ENCODE data around the gene PHLDB1. TPM values are rescaled to one million over a fixed set of nuclear protein-coding genes. Genes with fewer than 3 reads are reported as not detected.

PHLDB1 gene
- polyA plus RNA-seq, 1 donor (not counting 4 experiments of a cell fraction or from before 2014, with no cell fraction given), result 35.0 TPM

- no peak for TF ChIP-seq EZH2 (IDR thresholded peaks at IDR 0.05; ENCODE audit: low read length)
- TF ChIP-seq CTCF (optimal IDR thresholded peaks at IDR 0.05 in 1 of 3, IDR thresholded peaks at IDR 0.05 in 1 of 3, conservative IDR thresholded peaks at IDR 0.05 in 1 of 3; ENCODE audit: extremely low read depth in 1 of 3, insufficient read depth in 2 of 3, low read length in 3 of 3), result no peak
- Histone ChIP-seq H3K27ac (ENCODE audit: control insufficient read depth, insufficient read depth, low read length) (no peak overlapping the region), H3K4me3 (ENCODE audit: control insufficient read depth in 2 of 3, extremely low read depth in 1 of 3, insufficient read depth in 2 of 3, low read depth in 1 of 3, low read length in 3 of 3) (no peak overlapping the region), H2AFZ (ENCODE audit: control insufficient read depth, low read length) (no peak overlapping the region), H3K4me2 (ENCODE audit: control insufficient read depth, extremely low read depth, insufficient read depth, low read depth, low read length) (no peak overlapping the region), H3K9me1 (ENCODE audit: control insufficient read depth, extremely low read depth, insufficient read depth, low read length) (no peaks in the 10 kb centered on the region), H3K27me3 (ENCODE audit: control insufficient read depth, extremely low read depth, insufficient read depth, low read length) (no peaks in the 10 kb centered on the region), H4K20me1 (ENCODE audit: control insufficient read depth, extremely low read depth, insufficient read depth, low read length) (no peaks in the 10 kb centered on the region), H3K4me1 (ENCODE audit: control insufficient read depth, extremely low read depth, insufficient read depth, low read length) (no peaks in the 10 kb centered on the region), H3K36me3 (ENCODE audit: control insufficient read depth in 2 of 2, extremely low read depth in 1 of 2, insufficient read depth in 2 of 2, low read length in 2 of 2) (peaks cover 4 to 7% of the 10 kb centered on the region in 2 experiments), H3K79me2 (ENCODE audit: control insufficient read depth, insufficient read depth, low read length) (no peaks in the 10 kb centered on the region), H3K9me3 (ENCODE audit: control insufficient read depth, low read depth, low read length) (no peaks in the 10 kb centered on the region), H3K9ac (ENCODE audit: control insufficient read depth, extremely low read depth, insufficient read depth, low read length) (no peak overlapping the region)
- dilution Hi-C loops (cut with MboI; ENCODE audit: extremely low pct_ligation_motif_present, low sequenced_read_pairs), result no loop called here
- no peak for FAIRE-seq
- no peak for DNase-seq (ENCODE audit: low read depth, low spot score)
These were observed 1.1 kb upstream of the PHLDB1 start for GRCh38 chr11:118606157-118606843.

- H3K4me1 ChIP-seq (ENCODE audit: control insufficient read depth, extremely low read depth, insufficient read depth, low read length), result no peaks in the 10 kb centered on the region
- no peaks in the 10 kb centered on the region for H3K9me3 ChIP-seq (ENCODE audit: control insufficient read depth, low read depth, low read length)
- H3K9ac ChIP-seq (ENCODE audit: control insufficient read depth, extremely low read depth, insufficient read depth, low read length), result no peak overlapping the region
- H3K4me3 ChIP-seq (ENCODE audit: control insufficient read depth in 2 of 3, extremely low read depth in 1 of 3, insufficient read depth in 2 of 3, low read depth in 1 of 3, low read length in 3 of 3), result no peak overlapping the region
- FAIRE-seq (no peak), DNase-seq (ENCODE audit: low read depth, low spot score) (no peak)
- H3K9me1 ChIP-seq (ENCODE audit: control insufficient read depth, extremely low read depth, insufficient read depth, low read length), result no peaks in the 10 kb centered on the region
- TF ChIP-seq EZH2 (IDR thresholded peaks at IDR 0.05; ENCODE audit: low read length) (no peak), CTCF (optimal IDR thresholded peaks at IDR 0.05 in 1 of 3, IDR thresholded peaks at IDR 0.05 in 1 of 3, conservative IDR thresholded peaks at IDR 0.05 in 1 of 3; ENCODE audit: extremely low read depth in 1 of 3, insufficient read depth in 2 of 3, low read length in 3 of 3) (no peak)
- no peak overlapping the region for H2AFZ ChIP-seq (ENCODE audit: control insufficient read depth, low read length)
- no peak overlapping the region for H3K27ac ChIP-seq (ENCODE audit: control insufficient read depth, insufficient read depth, low read length)
- no peaks in the 10 kb centered on the region for H3K79me2 ChIP-seq (ENCODE audit: control insufficient read depth, insufficient read depth, low read length)
- H3K36me3 ChIP-seq (ENCODE audit: control insufficient read depth in 2 of 2, extremely low read depth in 1 of 2, insufficient read depth in 2 of 2, low read length in 2 of 2), result peaks cover 0 to 4% of the 10 kb centered on the region in 2 experiments
- dilution Hi-C loops (cut with MboI; ENCODE audit: extremely low pct_ligation_motif_present, low sequenced_read_pairs), result no loop called here
- H3K27me3 ChIP-seq (ENCODE audit: control insufficient read depth, extremely low read depth, insufficient read depth, low read length), result no peaks in the 10 kb centered on the region
- no peaks in the 10 kb centered on the region for H4K20me1 ChIP-seq (ENCODE audit: control insufficient read depth, extremely low read depth, insufficient read depth, low read length)
- H3K4me2 ChIP-seq (ENCODE audit: control insufficient read depth, extremely low read depth, insufficient read depth, low read depth, low read length), result no peak overlapping the region
These were observed 579 bp upstream of the PHLDB1 start for GRCh38 chr11:118606844-118607228.

Data from keratinocyte (primary cell).